Central memory CD8-positive, alpha-beta T cell (primary cell): ENCODE measurements around the gene CFAP119.
A peak's percentile ranks its signal among the peaks of the same experiment; 100 is the strongest.
"Not testable (repeated sequence)": the region's sequence is repeated elsewhere in the genome, so short reads cannot be mapped to it uniquely, and the experiment has no call there.

Source experiments
- ATAC-seq: fragments of 150-1000 bp; cut with Tn5 transposase; replicated peaks from 2 replicates; pipeline ENCODE4 v1.10.0; 2022; ENCODE audit warnings: mild to moderate bottlenecking, moderate FRiP score, moderate number of reproducible peaks; ENCODE audit not compliant: poor library complexity, severe bottlenecking; ENCODE audit errors: extremely low read depth
- DNase-seq, 2 donors: peaks; one replicate each; pipeline ENCODE4 v3.0.0; 2021; ENCODE audit warnings: low spot score in 2 of 2
- H3K27ac Mint-ChIP-seq: one replicate; pipeline ENCODE4 v1.8.0; 2022; ENCODE audit warnings: low read depth, mild to moderate bottlenecking, moderate library complexity, mixed read lengths
- H3K27me3 Mint-ChIP-seq: one replicate; pipeline ENCODE4 v1.8.0; 2022; ENCODE audit warnings: mixed read lengths
- H3K36me3 Mint-ChIP-seq: one replicate; pipeline ENCODE4 v1.8.0; 2022; ENCODE audit warnings: mild to moderate bottlenecking, moderate library complexity, mixed read lengths; ENCODE audit not compliant: insufficient read depth
- H3K4me1 Mint-ChIP-seq: one replicate; pipeline ENCODE4 v1.8.0; 2022; ENCODE audit warnings: mixed read lengths
- H3K4me3 Mint-ChIP-seq: one replicate; pipeline ENCODE4 v1.8.0; 2022; ENCODE audit warnings: mild to moderate bottlenecking, moderate library complexity, mixed read lengths
- H3K9me3 Mint-ChIP-seq: one replicate; pipeline ENCODE4 v1.8.0; 2022; ENCODE audit warnings: mixed read lengths

The CFAP119 gene

DNA sequence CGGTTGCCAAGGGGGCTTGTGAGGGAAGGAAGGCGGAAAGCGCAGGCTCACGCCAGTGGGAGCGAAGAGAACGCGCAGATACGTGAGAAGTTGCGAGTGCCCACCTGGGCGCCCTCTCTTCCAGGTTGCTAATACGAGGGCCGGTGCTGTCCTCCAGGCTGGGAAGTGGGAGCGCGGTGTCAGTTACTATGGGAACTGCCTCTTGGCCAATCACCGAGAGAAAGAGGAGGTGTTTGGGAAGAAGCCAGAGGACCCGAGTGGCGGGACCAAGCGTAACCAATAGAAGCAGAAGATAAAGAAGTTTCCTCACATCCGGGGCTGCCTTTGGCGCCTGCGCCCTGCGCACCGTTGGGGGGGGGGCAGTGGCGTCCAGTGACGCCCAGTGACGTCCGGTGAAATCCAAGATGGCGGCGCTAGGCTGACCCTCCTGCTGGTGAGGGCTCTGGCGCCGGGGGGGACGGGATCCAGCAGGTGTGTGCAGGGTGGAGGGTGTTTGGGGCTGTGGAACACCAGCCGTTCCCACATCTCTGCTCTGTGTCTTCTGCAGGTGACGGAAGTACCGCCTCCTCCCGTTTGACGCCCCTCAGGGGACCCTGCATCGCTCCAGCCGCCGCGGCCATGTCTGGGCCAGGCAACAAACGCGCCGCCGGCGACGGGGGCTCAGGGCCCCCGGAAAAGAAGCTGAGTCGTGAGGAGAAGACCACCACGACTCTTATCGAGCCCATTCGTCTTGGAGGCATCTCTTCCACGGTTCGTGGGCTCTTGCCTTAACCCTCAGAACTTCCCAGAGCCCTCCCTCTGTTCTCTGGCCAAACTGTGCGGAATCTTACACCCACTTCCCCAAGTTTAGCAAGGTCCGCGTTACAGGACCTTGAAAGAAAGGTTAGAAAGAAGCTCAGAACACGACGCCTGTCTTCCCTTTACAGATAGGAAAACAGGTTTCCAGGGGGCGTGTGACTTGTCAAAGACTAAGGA is at the start of gene CFAP119, which contains the start of gene RNF40:
Gene CFAP119, minus strand, starts transcription at position 135 of the 975 bp plus-strand sequence. CDS start 314 bp downstream, outside the sequence.
Gene RNF40, plus strand, starts transcription at position 395 of the 975 bp plus-strand sequence. Its CDS starts 224 bp downstream, at position 619.
- H3K4me3 Mint-ChIP-seq: peak within 1 kb of the TSS; percentile 92
- ATAC-seq: peak; percentile 91
- DNase-seq: peak; percentile 79 to 82
- H3K4me1 Mint-ChIP-seq: peaks cover 32% of the 10 kb centered on the region
- no peaks in the 10 kb centered on the region for H3K9me3 Mint-ChIP-seq
- H3K27me3 Mint-ChIP-seq: no peaks in the 10 kb centered on the region
- peaks cover 31% of the 10 kb centered on the region for H3K36me3 Mint-ChIP-seq
- peak within 1 kb of the TSS; percentile 90 for H3K27ac Mint-ChIP-seq

DNA sequence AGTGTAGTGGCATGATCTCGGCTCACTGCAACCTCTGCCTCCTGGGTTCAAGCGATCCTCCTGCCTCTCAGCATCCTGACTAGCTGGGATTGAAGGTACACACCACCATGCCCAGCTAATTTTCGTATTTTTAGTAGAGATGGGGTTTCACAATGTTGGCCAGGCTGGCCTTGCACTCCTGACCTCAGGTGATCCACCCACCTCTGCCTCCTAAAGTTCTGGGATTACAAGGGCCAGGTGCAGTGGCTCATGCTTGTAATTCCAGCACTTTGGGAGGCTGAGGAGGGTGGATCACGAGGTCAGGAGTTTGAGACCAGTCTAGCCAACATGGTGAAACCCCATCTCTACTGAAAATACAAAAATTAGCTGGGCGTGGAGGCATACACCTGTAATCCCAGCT is 47.8 kb upstream of the CFAP119 start:
- H3K4me3 Mint-ChIP-seq, H3K9me3 Mint-ChIP-seq, DNase-seq, H3K27ac Mint-ChIP-seq, ATAC-seq, H3K36me3 Mint-ChIP-seq: not testable (repeated sequence)
- Mint-ChIP-seq H3K27me3 (peaks cover 11% of the 10 kb centered on the region), H3K4me1 (peaks cover 17% of the 10 kb centered on the region)

DNA sequence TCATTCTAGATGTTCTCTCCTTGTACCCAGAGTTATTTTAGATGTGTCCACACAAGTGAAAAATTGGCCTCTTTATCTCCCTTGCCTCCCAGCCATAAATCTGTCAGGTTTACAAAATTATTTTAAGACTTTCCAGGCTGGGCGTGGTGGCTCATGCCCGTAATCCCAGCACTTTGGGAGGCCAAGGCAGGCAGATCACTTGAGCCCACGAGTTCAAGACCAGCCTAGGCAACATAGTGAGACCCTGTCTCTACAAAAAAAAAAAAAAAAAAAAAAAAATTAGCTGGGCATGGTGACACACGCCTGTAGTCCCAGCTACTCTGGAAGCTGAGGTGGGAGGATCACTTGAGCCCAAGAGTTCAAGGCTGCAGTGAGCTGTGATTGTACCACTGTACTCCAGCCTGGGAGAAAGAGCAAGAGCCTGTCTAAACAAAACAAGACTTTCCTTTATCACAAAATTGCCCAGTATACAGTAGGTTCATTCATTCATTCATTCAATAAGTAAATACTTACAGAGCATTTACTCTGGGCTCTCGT is 47.1 kb upstream of the CFAP119 start:
- not testable (repeated sequence) for H3K36me3 Mint-ChIP-seq, H3K9me3 Mint-ChIP-seq, H3K27ac Mint-ChIP-seq, ATAC-seq, H3K4me3 Mint-ChIP-seq, DNase-seq
- H3K27me3 Mint-ChIP-seq: peaks cover 11% of the 10 kb centered on the region
- H3K4me1 Mint-ChIP-seq: peaks cover 13% of the 10 kb centered on the region

DNA sequence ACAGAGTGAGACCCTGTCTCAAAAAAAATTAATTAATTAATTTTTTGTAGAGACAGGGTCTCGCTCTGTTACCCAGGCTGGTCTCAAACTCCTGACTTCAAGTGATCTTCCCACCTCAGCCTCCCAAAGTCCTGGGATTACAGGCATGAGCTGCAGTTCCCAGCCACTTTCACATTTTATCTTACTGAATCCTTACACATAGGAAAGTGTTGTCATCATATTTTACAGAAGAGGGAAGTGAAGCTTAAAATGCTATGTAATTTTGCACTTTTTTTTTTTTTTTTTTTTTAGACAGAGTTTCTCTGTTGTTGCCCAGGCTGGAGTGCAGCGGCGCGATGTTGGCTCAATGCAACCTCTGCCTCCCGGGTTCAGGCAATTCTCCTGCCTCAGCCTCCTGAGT is 46.3 kb upstream of the CFAP119 start:
- no peak overlapping the region for H3K4me3 Mint-ChIP-seq
- no peaks in the 10 kb centered on the region for H3K36me3 Mint-ChIP-seq
- no peak for ATAC-seq
- no peak overlapping the region for H3K27ac Mint-ChIP-seq
- DNase-seq: no peak
- H3K27me3 Mint-ChIP-seq: peaks cover 11% of the 10 kb centered on the region
- peaks cover 10% of the 10 kb centered on the region for H3K4me1 Mint-ChIP-seq
- H3K9me3 Mint-ChIP-seq: no peaks in the 10 kb centered on the region

DNA sequence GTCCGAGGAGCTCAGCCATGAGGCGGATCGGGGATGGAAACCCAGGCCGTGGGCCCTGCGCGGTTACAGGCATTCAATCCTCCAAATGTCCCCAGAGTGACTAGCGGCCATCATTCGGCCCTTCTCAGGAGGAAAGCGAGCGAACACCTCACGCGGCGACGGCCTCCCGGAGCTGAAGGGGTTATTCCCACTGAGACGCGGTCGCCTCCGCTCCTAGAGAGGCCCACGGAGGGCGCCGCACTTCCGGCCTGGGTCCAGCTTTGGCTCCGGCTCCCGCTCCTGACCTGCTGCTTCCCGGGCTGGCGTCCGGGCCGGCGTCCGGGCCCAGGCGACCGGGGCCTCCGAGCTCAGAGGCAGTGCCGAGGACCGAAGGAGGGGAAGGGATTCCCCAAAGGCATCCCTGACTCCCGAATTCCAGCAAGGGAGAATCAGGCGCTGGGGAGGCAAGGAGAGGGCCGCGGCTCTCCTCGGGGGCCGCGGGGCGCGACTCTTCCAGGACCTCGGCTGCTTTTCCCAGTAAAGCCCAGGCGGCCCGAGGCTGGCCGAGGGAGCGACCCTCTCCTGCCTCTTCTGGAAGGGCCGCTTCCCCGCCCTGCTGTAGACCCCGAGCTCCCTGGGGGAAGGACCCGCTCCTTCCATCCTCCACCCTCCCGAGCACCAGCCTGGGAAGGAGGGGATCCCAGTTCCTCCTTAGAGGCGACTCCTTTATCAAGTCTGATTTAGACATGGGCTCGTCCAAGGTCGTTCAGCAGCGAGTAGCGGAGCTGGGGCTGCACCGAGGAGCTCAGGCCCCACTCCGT is 43.7 kb upstream of the CFAP119 start:
- ATAC-seq (peak; percentile 70), DNase-seq (no peak)
- H3K4me3 Mint-ChIP-seq: peak overlapping the region; percentile 78
- H3K36me3 Mint-ChIP-seq: no peaks in the 10 kb centered on the region
- H3K4me1 Mint-ChIP-seq: peaks cover 16% of the 10 kb centered on the region
- peaks cover 11% of the 10 kb centered on the region for H3K27me3 Mint-ChIP-seq
- H3K9me3 Mint-ChIP-seq: no peaks in the 10 kb centered on the region
- H3K27ac Mint-ChIP-seq: peak overlapping the region; percentile 77

DNA sequence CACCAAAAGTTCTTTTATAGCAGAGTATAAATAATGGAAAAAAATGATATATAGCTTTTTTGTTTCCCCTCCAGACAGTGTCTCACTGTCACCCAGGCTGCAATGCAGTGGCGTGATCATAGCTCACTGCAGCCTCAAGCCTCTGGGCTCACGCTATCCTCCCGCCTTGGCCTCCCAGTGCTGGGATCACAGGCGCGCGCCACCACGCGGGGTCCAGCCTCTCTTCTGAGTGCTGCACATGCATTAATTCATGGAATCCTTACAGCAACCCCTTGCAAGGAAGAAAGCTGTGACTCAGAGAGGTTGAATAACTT is 43.2 kb upstream of the CFAP119 start:
- Mint-ChIP-seq H3K4me3 (peak overlapping the region; percentile 78), H3K9me3 (no peaks in the 10 kb centered on the region), H3K36me3 (no peaks in the 10 kb centered on the region), H3K4me1 (peaks cover 16% of the 10 kb centered on the region), H3K27ac (no peak overlapping the region), H3K27me3 (peaks cover 11% of the 10 kb centered on the region)
- no peak for ATAC-seq
- no peak for DNase-seq

DNA sequence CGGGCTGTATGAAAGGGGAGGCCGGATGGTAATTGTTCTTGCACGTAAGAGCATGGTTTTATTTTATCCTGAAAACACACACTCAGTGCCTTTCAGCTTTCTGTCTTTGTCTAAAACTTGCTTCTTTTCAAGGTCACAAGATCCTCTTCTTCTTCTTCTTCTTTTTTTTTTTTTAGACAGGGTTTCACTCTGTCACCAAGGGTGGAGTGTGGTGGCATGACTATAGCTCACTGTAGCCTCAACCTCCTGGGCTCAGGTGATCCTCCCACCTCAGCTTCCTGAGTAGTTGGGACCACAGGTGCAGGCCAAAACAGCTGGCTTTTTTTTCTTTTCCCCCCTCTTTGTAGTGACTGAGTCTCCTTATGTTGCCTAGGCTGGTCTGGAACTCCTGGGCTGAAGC is 41.1 kb upstream of the CFAP119 start:
- no peak for ATAC-seq
- Mint-ChIP-seq H3K4me3 (no peak overlapping the region), H3K27ac (no peak overlapping the region), H3K4me1 (peaks cover 16% of the 10 kb centered on the region), H3K9me3 (no peaks in the 10 kb centered on the region), H3K27me3 (peaks cover 11% of the 10 kb centered on the region), H3K36me3 (no peaks in the 10 kb centered on the region)
- DNase-seq: no peak

DNA sequence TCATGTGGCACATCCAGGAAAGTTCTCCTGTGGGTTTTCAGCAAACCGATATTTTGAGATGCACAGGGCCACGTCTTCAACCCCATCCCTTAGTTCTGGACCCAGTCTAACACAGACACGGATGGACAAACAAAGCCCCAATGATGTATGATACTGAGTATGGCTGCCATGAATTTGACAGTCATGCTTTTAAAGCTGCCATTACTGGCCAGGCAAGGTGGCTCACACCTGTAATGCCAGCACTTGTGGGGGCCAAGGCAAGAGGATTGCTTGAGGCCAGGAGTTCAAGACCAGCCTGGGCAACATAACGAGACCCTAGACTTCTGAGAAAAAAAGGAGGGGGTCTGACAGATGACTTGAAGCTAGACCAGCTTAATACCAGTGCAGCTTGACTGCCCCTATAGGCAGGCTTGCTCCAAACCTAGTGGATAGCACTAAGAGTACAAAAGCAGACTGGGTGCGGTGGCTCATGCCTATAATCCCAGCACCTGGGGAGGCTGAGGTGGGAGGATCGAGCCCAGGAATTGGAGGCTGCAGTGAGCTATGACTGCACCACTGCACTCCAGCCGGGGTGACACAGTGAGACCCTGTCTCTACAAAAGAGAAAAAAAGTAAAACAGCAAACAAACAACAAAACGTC is 35.9 kb upstream of the CFAP119 start:
- no peak for DNase-seq
- no peak overlapping the region for H3K27ac Mint-ChIP-seq
- peaks cover 2% of the 10 kb centered on the region for H3K36me3 Mint-ChIP-seq
- ATAC-seq: no peak
- no peaks in the 10 kb centered on the region for H3K27me3 Mint-ChIP-seq
- H3K9me3 Mint-ChIP-seq: no peaks in the 10 kb centered on the region
- peaks cover 2% of the 10 kb centered on the region for H3K4me1 Mint-ChIP-seq
- H3K4me3 Mint-ChIP-seq: no peak overlapping the region

DNA sequence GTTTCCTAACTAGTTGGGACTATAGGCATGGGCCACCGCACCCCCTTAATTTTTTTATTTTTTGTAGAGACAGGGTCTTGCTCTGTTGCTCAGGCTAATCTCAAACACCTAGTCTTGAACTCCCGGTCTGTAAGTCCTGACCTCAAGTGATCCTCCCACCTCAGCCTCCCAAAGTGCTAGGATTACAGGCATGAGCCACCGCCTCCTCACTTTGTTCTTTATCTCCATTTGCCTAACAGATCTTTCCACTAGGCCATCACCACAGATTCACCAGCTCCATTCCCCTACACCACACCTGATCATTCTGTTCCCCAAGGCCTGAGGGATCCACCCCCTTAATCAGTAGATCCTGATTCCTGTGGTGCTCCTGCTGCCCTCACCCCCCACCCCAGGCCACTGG is 32.8 kb upstream of the CFAP119 start:
- H3K9me3 Mint-ChIP-seq: no peaks in the 10 kb centered on the region
- H3K4me3 Mint-ChIP-seq: no peak overlapping the region
- DNase-seq: no peak
- H3K27me3 Mint-ChIP-seq: no peaks in the 10 kb centered on the region
- H3K36me3 Mint-ChIP-seq: peaks cover 2% of the 10 kb centered on the region
- no peaks in the 10 kb centered on the region for H3K4me1 Mint-ChIP-seq
- no peak for ATAC-seq
- H3K27ac Mint-ChIP-seq: no peak overlapping the region

DNA sequence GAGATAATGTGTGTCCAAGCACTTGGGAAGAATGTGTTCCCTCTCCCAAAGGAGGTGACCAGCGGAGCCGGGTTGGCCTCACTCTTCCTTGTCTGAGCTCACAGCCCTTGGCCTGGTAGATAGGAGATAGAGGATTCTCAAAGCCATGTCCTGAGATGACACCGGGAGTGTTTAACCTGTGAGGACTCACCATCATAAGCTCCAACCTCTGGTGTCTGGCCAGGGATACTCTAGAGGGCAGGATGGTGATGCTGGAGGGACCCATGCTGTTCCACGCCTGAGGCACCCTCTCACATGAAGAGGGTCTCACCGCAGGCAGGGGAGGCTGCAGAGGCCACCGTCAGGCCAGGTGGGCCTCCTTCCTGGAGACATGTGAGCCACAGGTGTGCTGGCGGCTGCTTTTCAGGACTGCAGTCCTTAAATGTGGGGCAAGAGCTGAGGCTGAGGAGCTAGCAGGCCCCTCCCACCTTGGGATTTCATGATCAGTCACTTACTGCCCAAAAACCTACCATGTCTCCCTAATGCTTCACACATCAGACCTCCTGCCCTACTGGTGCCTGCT is 31.7 kb upstream of the CFAP119 start:
- Mint-ChIP-seq H3K36me3 (peaks cover 2% of the 10 kb centered on the region), H3K4me3 (no peak overlapping the region), H3K4me1 (no peaks in the 10 kb centered on the region), H3K9me3 (no peaks in the 10 kb centered on the region), H3K27me3 (peaks cover 3% of the 10 kb centered on the region), H3K27ac (no peak overlapping the region)
- ATAC-seq (no peak), DNase-seq (no peak)

DNA sequence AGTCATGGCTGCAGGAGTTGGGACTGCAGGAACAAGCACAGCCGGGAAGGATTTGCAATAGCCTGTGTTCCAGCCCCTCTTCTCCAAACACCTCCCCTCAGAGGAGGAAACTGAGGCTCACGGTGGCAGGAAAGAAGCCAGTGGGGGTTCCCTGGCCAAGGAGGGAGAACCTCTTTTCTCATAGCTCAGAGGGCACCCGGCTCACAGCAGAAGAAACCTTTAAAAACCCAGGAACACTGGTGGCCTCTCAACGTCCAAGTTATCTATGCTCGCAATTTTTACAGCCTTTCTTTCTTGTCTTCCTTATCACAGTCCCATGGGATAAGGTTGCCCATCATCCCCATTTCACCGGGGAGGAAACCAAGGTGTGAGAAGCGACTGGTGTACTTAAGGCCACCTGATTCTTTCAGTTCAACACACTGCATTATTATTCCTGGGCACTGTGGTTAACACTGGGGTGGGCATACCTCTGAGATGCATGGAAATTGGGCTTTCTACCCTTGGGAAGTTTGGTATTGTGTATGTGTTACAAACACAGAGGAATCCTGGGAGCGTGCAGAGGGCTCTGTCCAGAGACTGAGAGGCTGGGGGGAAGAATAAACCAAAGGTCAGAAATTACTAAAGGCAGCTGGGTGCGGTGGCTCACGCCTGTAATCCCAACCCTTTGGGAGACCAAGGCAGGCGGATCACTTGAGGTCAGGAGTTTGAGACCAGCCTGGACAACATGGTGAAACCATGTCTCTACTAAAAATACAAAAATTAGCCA is 25.9 kb upstream of the CFAP119 start:
- DNase-seq: no peak
- Mint-ChIP-seq H3K4me1 (peaks cover 11% of the 10 kb centered on the region), H3K36me3 (peaks cover 4% of the 10 kb centered on the region), H3K9me3 (no peaks in the 10 kb centered on the region), H3K27me3 (peaks cover 34% of the 10 kb centered on the region), H3K4me3 (peak overlapping the region; percentile 80), H3K27ac (no peak overlapping the region)
- no peak for ATAC-seq
